ENCODE results near the gene DHRS13.
A peak's percentile ranks its signal among the peaks of the same experiment; 100 is the strongest.

The DHRS13 gene

DNA sequence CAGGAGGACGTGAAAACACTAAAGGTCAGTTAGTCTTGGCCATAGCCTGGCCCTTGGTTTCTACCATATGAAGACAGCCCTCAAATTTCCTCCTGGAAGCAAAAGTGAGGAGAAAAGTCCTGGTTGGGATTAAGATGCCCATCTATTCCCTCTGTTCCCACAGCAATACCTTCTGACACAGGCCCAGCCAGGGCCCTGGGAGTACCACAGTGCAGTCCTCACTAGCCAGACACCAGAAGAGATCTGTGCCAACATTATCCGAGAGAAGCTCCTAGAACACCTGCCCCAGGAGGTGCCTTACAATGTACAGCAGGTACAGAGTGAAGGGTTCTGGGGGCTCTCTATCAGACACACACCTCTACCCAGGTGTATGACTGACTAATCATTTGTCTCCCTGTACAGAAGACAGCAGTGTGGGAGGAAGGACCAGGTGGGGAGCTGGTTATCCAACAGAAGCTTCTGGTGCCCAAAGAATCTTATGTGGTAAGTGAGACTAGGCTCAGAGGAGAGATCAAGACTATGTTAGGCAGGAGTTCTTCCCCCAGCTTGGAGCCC lies 44.0 kb downstream of the DHRS13 start:
- DNase-seq (ENCODE audit: low spot score), result no peak

DNA sequence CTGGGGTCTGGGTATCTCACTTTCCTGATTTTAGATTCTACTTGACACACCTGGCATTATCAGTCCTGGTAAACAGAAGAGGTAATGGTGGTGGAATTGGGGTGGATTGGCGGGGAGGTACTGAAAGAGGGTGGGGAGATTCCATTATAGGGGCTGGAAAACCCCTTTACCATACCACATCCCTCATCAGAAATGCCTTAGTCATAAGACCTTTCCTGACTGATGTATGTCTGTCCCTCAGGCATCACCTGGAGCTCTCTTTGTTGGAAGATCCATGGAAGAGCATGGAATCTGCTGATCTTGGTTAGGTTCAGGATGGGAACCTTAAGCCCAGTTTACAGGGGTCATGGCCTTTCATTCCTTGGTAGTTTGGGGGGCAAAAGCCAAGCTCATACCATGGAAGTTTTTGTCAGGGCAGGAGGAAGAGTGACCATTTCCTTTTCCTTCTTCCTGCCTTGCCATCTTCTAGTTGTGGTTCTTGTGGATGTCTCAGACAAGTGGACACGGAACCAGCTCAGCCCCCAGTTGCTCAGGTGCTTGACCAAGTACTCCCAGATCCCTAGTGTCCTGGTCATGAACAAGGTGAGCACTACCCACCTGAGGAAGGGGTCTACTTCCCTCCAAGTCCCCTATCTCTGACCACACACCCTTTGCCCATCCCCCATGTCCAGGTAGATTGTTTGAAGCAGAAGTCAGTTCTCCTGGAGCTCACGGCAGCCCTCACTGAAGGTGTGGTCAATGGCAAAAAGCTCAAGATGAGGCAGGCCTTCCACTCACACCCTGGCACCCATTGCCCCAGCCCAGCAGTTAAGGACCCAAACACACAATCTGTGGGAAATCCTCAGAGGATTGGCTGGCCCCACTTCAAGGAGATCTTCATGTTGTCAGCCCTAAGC lies 44.7 kb downstream of the DHRS13 start:
- no peak for DNase-seq (ENCODE audit: low spot score)

GRCh38 chr17:28856028-28856574 lies 46.8 kb downstream of the DHRS13 start:
- no peak for DNase-seq (ENCODE audit: low spot score)

- no peak for DNase-seq (ENCODE audit: low spot score)
Measured at GRCh38 chr17:28855336-28855679, 47.6 kb downstream of the DHRS13 start.

DNA sequence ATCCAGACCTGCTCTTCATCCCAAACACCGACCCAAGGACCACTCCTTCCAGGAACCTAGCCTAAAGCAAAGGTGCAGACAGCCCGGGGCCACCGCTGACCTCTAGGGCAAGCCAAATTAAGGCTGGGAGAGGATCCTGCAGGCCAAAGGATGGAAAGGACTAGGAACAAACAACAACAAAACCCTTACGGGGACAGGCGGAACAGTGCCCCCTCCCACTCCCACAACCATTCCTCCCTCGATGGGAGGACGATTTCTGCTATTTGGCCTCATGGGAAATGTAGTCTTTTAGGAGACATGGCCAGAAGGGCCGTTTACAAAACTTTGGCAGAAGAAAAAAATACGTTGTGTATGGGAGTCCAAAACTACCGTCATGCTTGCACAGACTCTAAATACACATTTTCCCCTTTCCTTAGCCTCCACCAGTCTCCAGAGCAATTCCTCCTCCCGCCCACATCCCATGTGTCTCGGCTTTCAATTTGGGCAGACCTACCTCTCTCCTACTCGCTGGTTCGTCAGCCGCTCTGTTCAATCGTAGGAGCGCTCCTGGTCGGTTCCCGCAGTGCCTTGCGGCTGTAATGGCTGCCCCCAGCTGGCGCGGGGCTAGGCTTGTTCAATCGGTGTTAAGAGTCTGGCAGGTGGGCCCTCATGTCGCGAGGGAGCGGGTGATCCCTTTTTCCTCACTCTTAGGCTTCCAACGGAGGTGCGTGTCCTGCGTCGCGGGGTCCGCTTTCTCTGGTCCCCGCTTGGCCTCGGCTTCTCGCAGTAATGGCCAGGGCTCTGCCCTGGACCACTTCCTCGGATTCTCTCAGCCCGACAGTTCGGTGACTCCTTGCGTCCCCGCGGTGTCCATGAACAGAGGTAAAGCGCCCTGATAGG lies 48.2 kb downstream of the DHRS13 start, which contains the start of gene ERAL1:
ERAL1 (plus strand) TSS at position 560 of the 879 bp plus-strand sequence; CDS start at position 579, 19 bp downstream.
- peak; percentile 98 for DNase-seq (ENCODE audit: low spot score)

DNA sequence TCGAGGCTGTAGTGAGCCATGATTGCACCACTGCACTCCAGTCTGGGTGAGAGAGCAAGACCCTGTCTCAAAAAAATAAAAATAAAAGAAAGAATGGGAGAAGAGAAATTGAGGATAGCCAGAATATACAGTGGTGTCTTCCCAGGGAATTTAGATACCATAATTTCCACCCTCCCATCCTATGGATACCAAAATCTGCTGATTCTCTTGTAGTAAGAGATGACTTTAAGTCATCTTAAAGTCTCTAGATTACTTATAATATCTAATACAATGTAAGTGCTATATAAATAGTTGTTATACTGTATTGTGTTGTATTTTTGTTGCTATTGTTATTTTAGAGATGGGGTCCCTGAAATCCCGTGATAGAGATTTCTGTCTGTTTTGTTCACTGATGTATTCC lies 49.6 kb downstream of the DHRS13 start:
- DNase-seq (ENCODE audit: low spot score), result no peak

GRCh38 chr17:28849281-28849680 lies 53.6 kb downstream of the DHRS13 start:
- DNase-seq (ENCODE audit: low spot score), result no peak

GRCh38 chr17:28848667-28849066 lies 54.2 kb downstream of the DHRS13 start:
- DNase-seq (ENCODE audit: low spot score), result peak; percentile 77

Measured in D341Med (cell line).